T1000 (cell line): ENCODE data around the gene USP47.

Experiments used
- DNase-seq: peaks from one replicate; lab custom pipeline; 2025; ENCODE audit warnings: mixed read lengths; lab: John Stamatoyannopoulos, UW

The USP47 gene

GRCh38 chr11:12003815-12004214, 162.0 kb downstream of the USP47 start:
- DNase-seq: no peak

- DNase-seq: no peak
Measured at GRCh38 chr11:12005061-12005460, 163.3 kb downstream of the USP47 start.

- DNase-seq: no peak
Measured at GRCh38 chr11:12005476-12005875, 163.7 kb downstream of the USP47 start.

- DNase-seq: no peak
Measured at GRCh38 chr11:12006552-12007229, 164.9 kb downstream of the USP47 start.

GRCh38 chr11:12007230-12007593, 165.4 kb downstream of the USP47 start:
- DNase-seq: no peak

- DNase-seq: peak; percentile 6
Measured at GRCh38 chr11:12007769-12008737, 166.3 kb downstream of the USP47 start, which contains the start of gene DKK3. Gene DKK3 (minus strand): TSS chr11:12008626. CDS start chr11:12008582, 44 bp downstream.
